ENCODE results near the gene KLHL11.

- peak in 1 of 6 experiments; percentile 25 for TF ChIP-seq CTCF (IDR thresholded peaks at IDR 0.05)
- TF ChIP-seq POLR2A (IDR thresholded peaks at IDR 0.05): peak in 1 of 2 donors; percentile 55
These were observed 58.4 kb downstream of the KLHL11 start for GRCh38 chr17:41806685-41807445.
